Stimulated activated naive CD4-positive, alpha-beta T cell (primary cell): Measurements from ENCODE around the gene CCDC154.
"Not testable (repeated sequence)": the region's sequence is repeated elsewhere in the genome, so short reads cannot be mapped to it uniquely, and the experiment has no call there.

Experiments used
- DNase-seq, 6 experiments: peaks; one replicate each; lab custom pipeline; 2025; lab: John Stamatoyannopoulos, UW

The CCDC154 gene

DNA sequence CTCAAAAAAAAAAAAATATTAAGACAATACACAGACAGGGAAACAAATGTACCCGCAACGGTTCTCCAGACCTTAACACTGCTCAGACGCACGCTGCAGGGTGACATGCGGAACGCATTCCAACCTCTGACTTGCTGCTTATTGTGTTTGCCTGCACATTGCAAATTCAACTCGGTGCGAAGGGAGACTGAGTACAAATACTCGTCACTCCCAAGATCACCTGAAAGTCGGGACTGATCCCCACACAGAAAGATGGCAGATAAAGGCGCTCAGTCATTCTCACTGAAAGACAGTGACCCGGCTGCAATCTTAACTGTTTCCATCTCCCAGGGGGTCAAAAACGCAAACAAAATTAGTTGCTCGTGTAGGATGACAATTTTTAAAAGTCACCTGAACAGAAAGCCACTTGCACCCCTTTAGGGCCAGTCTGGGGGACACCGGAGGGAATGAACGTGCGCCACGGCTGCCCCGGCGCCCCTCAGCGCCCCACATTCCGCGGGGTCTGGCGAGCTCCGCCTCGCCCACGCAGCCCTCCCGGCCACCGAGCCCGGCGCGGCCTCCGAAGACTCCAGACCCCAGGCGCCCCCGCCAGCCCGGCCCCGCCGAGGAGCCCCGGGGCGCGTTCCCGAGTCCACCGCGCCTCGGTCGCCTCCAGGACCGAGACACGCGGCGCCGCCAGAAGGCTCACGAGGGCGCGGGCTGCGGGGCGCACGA is 29.9 kb upstream of the CCDC154 start:
- DNase-seq = peak in 1 of 6 experiments; percentile 19

GRCh38 chr16:1472974-1473373 is 28.6 kb upstream of the CCDC154 start:
- DNase-seq = no peak

GRCh38 chr16:1471569-1472194 is 27.3 kb upstream of the CCDC154 start:
- DNase-seq = no peak

DNA sequence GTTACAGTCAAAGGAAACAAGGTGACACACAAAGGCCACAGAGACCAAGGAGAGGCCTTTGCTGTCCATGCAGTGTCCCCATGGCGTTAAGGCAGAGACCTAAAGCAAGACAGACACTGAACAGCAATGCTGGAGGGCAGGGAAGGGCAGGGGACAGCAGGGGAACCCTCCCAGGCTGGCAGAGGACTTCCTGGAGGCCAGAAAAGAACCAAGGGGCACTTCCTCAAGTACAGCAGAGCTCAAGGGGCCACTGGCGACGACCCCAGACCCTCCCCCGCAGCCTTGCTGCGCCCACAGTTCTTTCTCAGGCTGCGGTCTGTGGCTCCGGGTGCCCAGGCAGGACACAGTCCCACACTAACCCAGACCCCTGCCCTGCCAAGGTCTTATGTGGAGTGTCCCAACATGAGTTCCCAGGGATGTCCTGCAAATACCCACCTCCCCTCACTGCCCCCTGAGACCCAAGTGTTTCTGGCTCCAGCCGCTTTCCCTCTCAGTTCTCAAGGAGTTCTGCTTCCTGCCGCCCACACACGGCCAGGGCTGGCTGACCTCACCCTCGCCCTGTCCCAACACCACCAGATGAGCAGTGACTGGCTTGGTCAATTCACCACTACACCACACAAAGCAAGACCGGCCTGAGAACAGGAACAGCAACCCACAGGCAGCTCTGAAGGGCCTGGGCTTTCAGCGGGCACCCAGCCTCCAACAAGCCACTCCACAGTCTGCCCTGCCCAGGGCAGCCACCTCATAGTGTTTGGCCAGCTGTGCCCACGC is 26.3 kb upstream of the CCDC154 start:
- DNase-seq = no peak

- DNase-seq = no peak
These were observed 25.4 kb upstream of the CCDC154 start for GRCh38 chr16:1469693-1470201.

GRCh38 chr16:1469141-1469540 is 24.8 kb upstream of the CCDC154 start:
- DNase-seq = not testable (repeated sequence)

DNA sequence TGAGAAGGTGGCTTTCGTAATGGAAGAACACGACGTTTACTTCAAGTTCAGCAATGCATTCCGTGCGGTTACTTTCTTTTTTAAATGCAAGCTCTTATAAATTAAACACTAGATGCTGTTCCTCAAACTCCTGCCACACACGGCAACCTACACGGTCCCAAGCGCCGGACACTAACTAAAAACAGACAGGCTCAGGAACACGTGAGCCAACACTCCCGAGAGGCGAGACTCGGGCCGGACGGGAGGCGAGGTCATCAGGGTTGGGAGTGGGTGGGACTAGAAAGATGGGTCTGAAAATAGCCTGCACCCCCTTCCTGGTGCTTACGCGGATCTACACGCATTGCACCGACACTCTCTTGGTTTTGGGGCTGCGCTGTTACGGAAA is 24.1 kb upstream of the CCDC154 start:
- no peak for DNase-seq

DNA sequence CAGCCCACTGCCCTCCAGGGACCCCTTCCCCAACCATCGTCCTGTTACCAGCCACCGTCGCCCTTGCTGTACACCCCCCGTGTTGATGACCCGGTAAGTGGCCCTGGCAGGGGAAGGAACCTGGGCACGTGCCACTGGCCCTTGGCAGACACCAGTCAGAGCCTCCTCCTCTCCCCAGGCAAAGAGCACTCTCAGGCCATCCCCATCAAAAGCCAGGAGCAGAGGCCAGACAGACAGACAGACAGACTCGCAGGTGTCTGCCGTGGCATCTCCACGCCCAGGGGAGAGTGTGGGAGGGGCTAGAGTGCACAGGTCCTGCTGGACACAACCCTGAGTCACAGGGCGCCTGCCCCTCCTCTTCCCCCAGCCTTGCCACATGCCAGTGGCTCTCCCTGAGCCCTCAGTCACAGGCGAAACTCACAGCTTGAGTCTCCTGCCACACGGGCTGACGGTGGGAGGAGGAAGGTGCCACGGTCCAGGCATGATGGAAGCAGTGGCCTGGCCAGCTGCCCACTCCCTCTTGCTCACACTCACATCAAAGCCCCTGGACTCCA is 22.7 kb upstream of the CCDC154 start:
- DNase-seq = no peak

DNA sequence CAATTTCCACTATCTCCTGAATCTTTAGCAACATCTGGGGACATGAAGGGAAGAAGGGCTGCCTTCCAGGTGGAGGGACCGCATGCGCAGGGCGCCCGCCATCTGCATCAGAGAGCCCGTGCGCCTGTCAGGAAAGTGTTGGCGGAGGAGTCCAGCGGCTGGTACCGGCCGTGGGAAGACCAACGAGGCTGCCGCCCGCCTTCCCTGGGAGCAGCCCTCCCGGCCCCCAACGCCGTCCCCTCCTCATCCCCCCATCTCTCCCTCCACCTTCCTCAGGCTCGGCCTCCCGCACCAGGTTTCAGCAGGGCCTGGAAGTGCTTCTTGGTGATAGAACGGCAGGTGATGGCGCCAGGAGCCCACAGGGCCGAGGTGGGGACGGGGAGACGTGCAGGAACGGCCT is 21.7 kb upstream of the CCDC154 start:
- DNase-seq = no peak

GRCh38 chr16:1465567-1465915 is 21.2 kb upstream of the CCDC154 start:
- no peak for DNase-seq

GRCh38 chr16:1464894-1465566 is 20.7 kb upstream of the CCDC154 start:
- no peak for DNase-seq

DNA sequence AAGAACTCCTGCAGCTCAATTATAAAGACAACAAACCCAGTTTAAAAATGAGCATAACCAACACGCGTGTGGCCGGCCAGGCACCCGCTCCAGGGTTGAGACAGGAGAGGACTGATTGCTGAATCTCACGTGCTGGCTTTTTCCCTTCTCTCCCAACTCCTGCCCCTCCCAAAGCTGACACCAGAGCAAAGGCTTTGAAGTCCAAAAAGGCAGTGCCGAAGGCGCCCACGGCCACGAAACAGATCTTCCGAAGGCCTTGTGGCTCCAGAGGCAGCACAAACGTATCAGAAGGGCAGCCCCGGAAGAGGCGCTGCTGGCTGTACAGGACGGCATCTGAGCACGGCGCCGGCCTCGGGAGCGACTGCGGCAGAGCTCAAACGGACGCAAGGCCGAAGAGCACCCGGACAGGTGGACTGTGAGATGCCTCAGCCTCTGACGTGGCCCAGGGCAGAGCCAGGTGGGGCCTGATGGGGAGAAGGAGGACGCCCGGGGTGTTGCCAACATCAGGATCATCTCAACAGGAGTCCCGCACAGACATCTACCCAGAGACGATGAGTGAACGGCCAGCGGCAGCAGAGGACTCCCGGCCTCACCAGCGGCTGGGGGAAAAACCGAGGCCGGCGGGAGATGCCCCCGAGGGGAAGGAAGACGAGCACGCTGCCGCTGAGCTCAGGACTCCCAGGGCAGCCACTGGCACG is 20.0 kb upstream of the CCDC154 start:
- DNase-seq = no peak

GRCh38 chr16:1461146-1461545 is 16.8 kb upstream of the CCDC154 start:
- DNase-seq = no peak

GRCh38 chr16:1460602-1461138 is 16.3 kb upstream of the CCDC154 start:
- no peak for DNase-seq

DNA sequence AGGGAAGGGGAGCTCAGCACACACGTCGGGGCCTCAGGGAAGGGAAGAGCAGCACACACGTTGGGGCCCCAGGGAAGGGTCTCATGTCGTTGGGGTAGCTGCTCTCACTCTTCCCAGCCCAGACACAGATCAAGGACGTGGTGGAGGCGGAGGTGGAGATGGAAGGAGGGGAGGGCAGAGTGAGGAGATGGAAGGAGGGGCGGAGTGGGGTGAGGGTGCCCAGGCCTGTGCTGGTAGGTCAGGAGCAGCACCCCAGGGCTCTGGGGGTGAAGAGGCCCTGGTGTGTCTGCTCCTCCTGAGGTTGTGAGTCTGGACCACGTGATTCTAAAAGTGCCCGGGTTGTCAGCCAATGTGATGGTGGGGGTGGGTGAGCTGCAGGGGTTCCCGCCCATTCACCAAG is 15.6 kb upstream of the CCDC154 start:
- no peak for DNase-seq

DNA sequence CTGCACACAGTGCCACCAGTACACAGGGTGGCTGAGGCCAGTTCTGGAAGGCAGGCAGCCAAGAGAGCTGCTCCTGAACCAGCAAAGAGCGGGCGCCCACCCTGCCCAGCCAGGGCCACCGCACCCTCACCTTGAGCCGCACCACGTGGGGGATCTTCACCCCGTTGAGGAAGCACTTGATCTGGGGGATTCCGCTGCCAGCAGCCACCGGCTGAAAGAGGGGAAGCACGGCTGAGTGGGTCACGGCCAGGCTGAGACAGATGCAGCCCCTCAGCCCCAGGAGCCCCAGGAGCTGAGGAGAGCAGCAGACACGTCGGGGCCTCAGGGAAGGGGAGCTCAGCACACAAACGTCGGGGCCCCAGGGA is 14.6 kb upstream of the CCDC154 start:
- no peak for DNase-seq

- no peak for DNase-seq
These were observed 14.1 kb upstream of the CCDC154 start for GRCh38 chr16:1458336-1458976.

DNA sequence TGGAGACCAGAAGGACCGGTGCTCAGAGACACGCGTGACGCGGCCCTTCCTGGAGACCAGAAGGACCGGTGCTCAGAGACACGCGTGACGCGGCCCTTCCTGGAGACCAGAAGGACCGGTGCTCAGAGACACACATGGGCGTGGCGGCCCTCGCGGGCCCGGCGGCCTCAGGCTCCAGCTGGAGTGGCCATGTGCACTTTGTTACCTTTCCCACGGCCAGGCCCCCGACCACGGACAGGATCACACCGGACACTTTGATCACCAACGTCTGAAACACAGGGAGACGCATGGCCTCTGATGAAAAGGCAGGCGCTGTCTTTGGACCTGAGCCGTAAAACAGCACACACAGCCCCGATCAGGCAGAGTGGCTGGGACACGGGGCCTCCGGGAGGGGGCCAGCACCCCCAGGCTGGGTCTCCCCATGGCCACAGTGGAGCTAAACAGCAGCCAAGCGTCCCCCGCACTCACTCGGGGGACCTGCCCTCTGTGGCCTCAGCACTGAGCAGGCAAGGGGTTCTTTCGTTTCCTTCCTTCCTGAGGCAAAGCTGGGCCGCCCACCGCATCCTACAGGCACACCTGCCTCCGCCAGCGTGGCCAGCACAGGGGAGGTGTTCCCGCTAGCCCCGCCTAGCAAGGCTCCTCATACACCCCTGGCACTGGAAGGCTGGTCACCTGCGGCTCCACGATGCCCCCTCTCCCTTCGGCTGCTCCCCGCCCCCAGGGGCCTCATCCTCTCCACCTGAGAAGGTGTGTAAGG is 13.3 kb upstream of the CCDC154 start:
- no peak for DNase-seq

DNA sequence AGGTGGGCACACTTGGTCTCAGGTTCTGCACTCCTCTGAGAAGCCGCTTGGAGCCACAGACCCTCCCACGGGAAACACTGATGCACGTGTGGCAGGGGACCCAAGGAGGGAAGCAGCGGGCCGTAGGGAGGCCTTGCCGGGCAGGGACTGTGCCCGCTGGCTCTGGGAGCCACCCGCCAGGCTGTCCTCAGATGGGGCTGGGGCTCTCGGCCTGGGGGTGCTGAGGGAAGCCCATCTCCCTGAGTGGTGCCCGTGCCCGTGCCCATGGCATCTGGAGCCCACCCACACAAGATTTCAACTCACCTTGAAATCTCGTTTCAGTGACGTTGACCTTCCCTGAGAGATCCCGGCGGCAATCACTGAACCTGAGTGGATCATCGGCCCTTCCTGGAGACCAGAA is 12.6 kb upstream of the CCDC154 start:
- DNase-seq = no peak
